B cell (primary cell): ENCODE measurements around the gene CST5. TPM values are rescaled to one million over a fixed set of nuclear protein-coding genes. Genes with fewer than 3 reads are reported as not detected.

Experiments used
- ATAC-seq: fragments of 200-7000 bp; cut with Tn5 transposase; one replicate; pipeline ENCODE4 v1.10.0; 2021; ENCODE audit warnings: low read depth, mild to moderate bottlenecking, moderate number of reproducible peaks, moderate library complexity
- CTCF ChIA-PET: fragments of 350-600 bp; sonication (Branson Sonifier 250); formaldehyde crosslinking; loops from one replicate; lab custom pipeline; 2021; ENCODE audit warnings: antibody characterized with exemption, inconsistent platforms; lab: Charles Lee
- POLR2A ChIA-PET: fragments of 350-600 bp; sonication (Branson Sonifier 250); formaldehyde crosslinking; loops from one replicate; lab custom pipeline; 2021; ENCODE audit warnings: antibody characterized with exemption; lab: Charles Lee
- DNase-seq: peaks from one replicate; pipeline ENCODE4 v3.0.0; 2013
- H2AFZ ChIP-seq: 2 replicates; pipeline ENCODE4 v1.6.1; 2012; ENCODE audit warnings: mild to moderate bottlenecking, low read depth, low read length; ENCODE audit not compliant: insufficient read depth, poor library complexity, severe bottlenecking
- H3K27ac ChIP-seq, 2 donors: 1 replicate in 1 of 2; 2 replicates in 1 of 2; pipeline ENCODE4 v1.5.1; 2012 to 2013; ENCODE audit warnings: low read length in 2 of 2, mild to moderate bottlenecking in 2 of 2, moderate library complexity in 1 of 2
- H3K27me3 ChIP-seq, 4 experiments: fragments of 200-600 bp in 1 of 4; sonication (generic) in 1 of 4; replicated peaks in 1 of 4; 1 replicate in 2 of 4; 2 replicates in 2 of 4; pipeline versions ENCODE4 v1.6.1 to v1.7.0; 2013 to 2016; ENCODE audit warnings: low read length in 3 of 4, mild to moderate bottlenecking in 2 of 4, mixed read lengths in 1 of 4, moderate library complexity in 1 of 4; ENCODE audit not compliant: insufficient read depth in 4 of 4, control insufficient read depth in 3 of 4; ENCODE audit errors: control extremely low read depth in 1 of 4
- H3K36me3 ChIP-seq, 2 experiments: replicated peaks in 1 of 2; 1 replicate in 1 of 2; 2 replicates in 1 of 2; pipeline versions ENCODE4 v1.6.1 to v1.7.1; 2013; ENCODE audit warnings: low read length in 1 of 2; ENCODE audit not compliant: insufficient read depth in 2 of 2, control insufficient read depth in 1 of 2; ENCODE audit errors: control extremely low read depth in 1 of 2, extremely low read depth in 1 of 2
- H3K4me1 ChIP-seq, 2 donors: fragments of 200-600 bp in 1 of 2; sonication (generic) in 1 of 2; 1 replicate in 1 of 2; 2 replicates in 1 of 2; pipeline versions ENCODE4 v1.5.1 to v1.6.1; 2013 to 2017; ENCODE audit warnings: low read length in 2 of 2; ENCODE audit not compliant: control insufficient read depth in 2 of 2, insufficient read depth in 2 of 2
- H3K4me2 ChIP-seq: replicated peaks from 2 replicates; pipeline ENCODE3; 2012; ENCODE audit warnings: mild to moderate bottlenecking, low read depth, low read length; ENCODE audit not compliant: poor library complexity, severe bottlenecking
- H3K4me3 ChIP-seq, 5 experiments: fragments of 200-600 bp in 1 of 5; sonication (generic) in 1 of 5; 1 replicate in 3 of 5; 2 replicates in 2 of 5; pipeline versions ENCODE4 v1.5.1 to v1.7.0; 2011 to 2016; ENCODE audit warnings: low read length in 4 of 5, mild to moderate bottlenecking in 4 of 5, low read depth in 2 of 5, control low read depth in 1 of 5, moderate library complexity in 1 of 5; ENCODE audit not compliant: insufficient read depth in 1 of 5; ENCODE audit errors: control extremely low read depth in 1 of 5, extremely low read depth in 1 of 5
- H3K79me2 ChIP-seq: fragments of 200-600 bp; sonication (generic); one replicate; pipeline ENCODE4 v1.6.0; 2016; ENCODE audit warnings: low read length; ENCODE audit not compliant: control insufficient read depth, insufficient read depth
- H3K9ac ChIP-seq: fragments of 200-600 bp; sonication (generic); 2 replicates; pipeline ENCODE4 v1.6.1; 2017; ENCODE audit warnings: mild to moderate bottlenecking, low read length, moderate library complexity
- H3K9me3 ChIP-seq, 3 donors: one replicate each; pipeline versions ENCODE4 v1.6.1 to v1.7.1; 2013; ENCODE audit warnings: low read length in 2 of 3; ENCODE audit not compliant: control insufficient read depth in 2 of 3, insufficient read depth in 1 of 3; ENCODE audit errors: control extremely low read depth in 1 of 3
- H4K20me1 ChIP-seq: 2 replicates; pipeline ENCODE4 v1.6.0; 2012; ENCODE audit warnings: mild to moderate bottlenecking, low read length; ENCODE audit not compliant: insufficient read depth, control insufficient read depth, poor library complexity, severe bottlenecking
- H3K27ac Mint-ChIP-seq: one replicate; pipeline ENCODE4 v1.8.0; 2021; ENCODE audit warnings: mixed read lengths
- H3K27me3 Mint-ChIP-seq: one replicate; pipeline ENCODE4 v1.8.0; 2021; ENCODE audit warnings: mixed read lengths
- H3K4me1 Mint-ChIP-seq: one replicate; pipeline ENCODE4 v1.8.0; 2021; ENCODE audit warnings: mixed read lengths
- H3K4me3 Mint-ChIP-seq: one replicate; pipeline ENCODE4 v1.8.0; 2021; ENCODE audit warnings: mixed read lengths
- H3K9me3 Mint-ChIP-seq: one replicate; pipeline ENCODE4 v1.8.0; 2022; ENCODE audit warnings: mixed read lengths; ENCODE audit not compliant: insufficient read depth
- EZH2 ChIP-seq: IDR thresholded peaks from 2 replicates; pipeline ENCODE4 v1.6.1; 2012; ENCODE audit warnings: borderline replicate concordance, low read depth, mild to moderate bottlenecking, moderate library complexity, low read length; ENCODE audit not compliant: insufficient read depth, poor library complexity, severe bottlenecking
- WGBS: methylation state at CpG from one replicate; pipeline ENCODE4 v1.1.5; 2013; ENCODE audit warnings: missing lambda C conversion rate; ENCODE audit not compliant: insufficient coverage; 5-methylcytosine and 5-hydroxymethylcytosine counted together
- intact Hi-C: fragments of 100-400 bp; cut with micrococcal nuclease; formaldehyde crosslinking; loops from one replicate; pipeline ENCODE4 v1.10.0; 2022
- polyA plus RNA-seq: library from polyadenylated mRNA; depleted of rRNA; stranded (reverse); fragments of >200 nt; gene quantifications from 2 replicates; pipeline ENCODE4 v1.2.3, GENCODE V29; 2012
- total RNA-seq, 2 donors: library from RNA; stranded (reverse); fragments of 120-200 nt in 1 of 2; gene quantifications; 1 replicate in 1 of 2; 2 replicates in 1 of 2; pipeline versions ENCODE4 v1.2.3 to v1.2.4, GENCODE V29; 2013 to 2022
- TF ChIP-seq, protein P1 (sequence below): fragments of 200-600 bp; IDR thresholded peaks from one replicate; pipeline ENCODE4 v1.8.0; 2022; ENCODE audit warnings: antibody characterized with exemption, mild to moderate bottlenecking

CST5 gene
- total and polyA plus RNA-seq, 2 donors (not counting 1 experiment from before 2014, with no cell fraction given): not detected

DNA sequence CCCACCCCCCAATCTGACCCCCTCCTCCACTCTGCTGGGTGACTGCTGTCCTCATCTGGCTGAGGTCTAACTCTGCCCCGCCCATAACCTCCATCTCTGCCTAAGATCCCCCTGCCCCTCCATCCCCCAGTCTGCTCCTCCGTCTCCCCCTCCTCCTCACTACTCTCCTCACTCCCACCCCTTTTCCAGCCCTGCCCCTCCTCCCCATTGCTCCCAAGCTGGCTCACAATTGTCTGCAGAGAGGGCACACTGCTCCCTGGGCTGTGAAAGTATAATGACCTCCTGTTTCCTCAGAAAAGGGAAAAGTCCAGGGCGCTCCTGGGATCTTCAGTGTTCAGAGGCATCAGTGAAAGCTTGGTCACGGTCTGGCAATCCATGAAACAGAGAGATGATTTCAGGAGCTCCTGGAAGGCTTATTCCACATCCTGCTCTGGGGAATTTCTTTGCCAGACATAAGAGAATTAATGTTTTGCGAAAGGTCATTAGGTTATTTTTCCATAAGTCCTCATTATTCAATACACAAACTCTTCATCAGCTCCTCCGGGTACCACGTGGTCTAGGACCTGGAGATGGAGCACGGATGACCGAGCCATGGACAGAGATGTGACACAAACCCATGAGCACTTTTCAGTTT lies 21.5 kb downstream of the CST5 start:
- H3K4me3 ChIP-seq: no peak overlapping the region
- peaks cover 3% of the 10 kb centered on the region for H3K9me3 Mint-ChIP-seq
- no peaks in the 10 kb centered on the region for H3K27me3 Mint-ChIP-seq
- H2AFZ ChIP-seq: no peak overlapping the region
- no peak for ATAC-seq
- no peaks in the 10 kb centered on the region for H4K20me1 ChIP-seq
- WGBS: 58% methylated on average over 2 of the region's 9 CpGs
- no peaks in the 10 kb centered on the region for H3K79me2 ChIP-seq
- H3K27ac Mint-ChIP-seq: no peak overlapping the region
- intact Hi-C loops: no loop called here
- H3K9ac ChIP-seq: no peak overlapping the region
- no peak overlapping the region for H3K27ac ChIP-seq
- DNase-seq: no peak
- H3K9me3 ChIP-seq: no peaks in the 10 kb centered on the region
- no peak overlapping the region for H3K4me2 ChIP-seq
- no peaks in the 10 kb centered on the region for H3K36me3 ChIP-seq
- TF ChIP-seq EZH2: no peak
- TF ChIP-seq, protein P1, sequence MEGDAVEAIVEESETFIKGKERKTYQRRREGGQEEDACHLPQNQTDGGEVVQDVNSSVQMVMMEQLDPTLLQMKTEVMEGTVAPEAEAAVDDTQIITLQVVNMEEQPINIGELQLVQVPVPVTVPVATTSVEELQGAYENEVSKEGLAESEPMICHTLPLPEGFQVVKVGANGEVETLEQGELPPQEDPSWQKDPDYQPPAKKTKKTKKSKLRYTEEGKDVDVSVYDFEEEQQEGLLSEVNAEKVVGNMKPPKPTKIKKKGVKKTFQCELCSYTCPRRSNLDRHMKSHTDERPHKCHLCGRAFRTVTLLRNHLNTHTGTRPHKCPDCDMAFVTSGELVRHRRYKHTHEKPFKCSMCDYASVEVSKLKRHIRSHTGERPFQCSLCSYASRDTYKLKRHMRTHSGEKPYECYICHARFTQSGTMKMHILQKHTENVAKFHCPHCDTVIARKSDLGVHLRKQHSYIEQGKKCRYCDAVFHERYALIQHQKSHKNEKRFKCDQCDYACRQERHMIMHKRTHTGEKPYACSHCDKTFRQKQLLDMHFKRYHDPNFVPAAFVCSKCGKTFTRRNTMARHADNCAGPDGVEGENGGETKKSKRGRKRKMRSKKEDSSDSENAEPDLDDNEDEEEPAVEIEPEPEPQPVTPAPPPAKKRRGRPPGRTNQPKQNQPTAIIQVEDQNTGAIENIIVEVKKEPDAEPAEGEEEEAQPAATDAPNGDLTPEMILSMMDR: no peak
- no peaks in the 10 kb centered on the region for H3K27me3 ChIP-seq
- no peaks in the 10 kb centered on the region for H3K4me1 ChIP-seq
- H3K4me3 Mint-ChIP-seq: no peak overlapping the region
- ChIA-PET CTCF (no interaction called here), POLR2A (no interaction called here)
- H3K4me1 Mint-ChIP-seq: no peaks in the 10 kb centered on the region

- no peak overlapping the region for H3K9ac ChIP-seq
- no peaks in the 10 kb centered on the region for H4K20me1 ChIP-seq
- no peak overlapping the region for H3K4me3 ChIP-seq
- no peaks in the 10 kb centered on the region for H3K4me1 ChIP-seq
- H3K79me2 ChIP-seq: no peaks in the 10 kb centered on the region
- TF ChIP-seq, protein P1: no peak
- no peak for TF ChIP-seq EZH2
- H3K9me3 Mint-ChIP-seq: no peaks in the 10 kb centered on the region
- H3K9me3 ChIP-seq: no peaks in the 10 kb centered on the region
- DNase-seq: no peak
- ChIA-PET CTCF (no interaction called here), POLR2A (no interaction called here)
- no peak overlapping the region for H3K27ac ChIP-seq
- intact Hi-C loops: no loop called here
- H3K4me2 ChIP-seq: no peak overlapping the region
- no peaks in the 10 kb centered on the region for H3K27me3 ChIP-seq
- WGBS: 89% methylated on average over 4 of the region's 5 CpGs
- H3K27ac Mint-ChIP-seq: no peak overlapping the region
- no peak overlapping the region for H3K4me3 Mint-ChIP-seq
- H2AFZ ChIP-seq: no peak overlapping the region
- no peak for ATAC-seq
- no peaks in the 10 kb centered on the region for H3K4me1 Mint-ChIP-seq
- H3K36me3 ChIP-seq: no peaks in the 10 kb centered on the region
- no peaks in the 10 kb centered on the region for H3K27me3 Mint-ChIP-seq
Measured at GRCh38 chr20:23856736-23857135, 22.8 kb downstream of the CST5 start.
